ENCODE measurements around the gene DAZAP2.
"Not testable (repeated sequence)": the region's sequence is repeated elsewhere in the genome, so short reads cannot be mapped to it uniquely, and the experiment has no call there.

DAZAP2 gene

GRCh38 chr12:51270951-51271518, 32.4 kb downstream of the DAZAP2 start:
- H3K4me3 ChIP-seq (ENCODE audit: low read depth, low read length) = peak overlapping the region; percentile 64
- DNase-seq (ENCODE audit: low read depth, low spot score) = peak; percentile 86
- in situ Hi-C loops (cut with HindIII; ENCODE audit: low sequenced_read_pairs) = no loop called here
- no peak for TF ChIP-seq CTCF (IDR thresholded peaks at IDR 0.05; ENCODE audit: low read depth, low read length)

GRCh38 chr12:51272810-51273209, 34.2 kb downstream of the DAZAP2 start:
- in situ Hi-C loops (cut with HindIII; ENCODE audit: low sequenced_read_pairs); DNase-seq (ENCODE audit: low read depth, low spot score); H3K4me3 ChIP-seq (ENCODE audit: low read depth, low read length): not testable (repeated sequence)

- H3K4me3 ChIP-seq (ENCODE audit: low read depth, low read length) = no peak overlapping the region
- in situ Hi-C loops (cut with HindIII; ENCODE audit: low sequenced_read_pairs) = no loop called here
- no peak for DNase-seq (ENCODE audit: low read depth, low spot score)
- no peak for TF ChIP-seq CTCF (IDR thresholded peaks at IDR 0.05; ENCODE audit: low read depth, low read length)
Measured at GRCh38 chr12:51275088-51275487, 36.5 kb downstream of the DAZAP2 start.

GRCh38 chr12:51281202-51281924, 42.7 kb downstream of the DAZAP2 start:
- in situ Hi-C loops (cut with HindIII; ENCODE audit: low sequenced_read_pairs) = no loop called here
- no peak overlapping the region for H3K4me3 ChIP-seq (ENCODE audit: low read depth, low read length)
- DNase-seq (ENCODE audit: low read depth, low spot score) = peak; percentile 47

GRCh38 chr12:51285843-51286242, 47.2 kb downstream of the DAZAP2 start:
- in situ Hi-C loops (cut with HindIII; ENCODE audit: low sequenced_read_pairs) = no loop called here
- H3K4me3 ChIP-seq (ENCODE audit: low read depth, low read length) = no peak overlapping the region
- TF ChIP-seq CTCF (IDR thresholded peaks at IDR 0.05; ENCODE audit: low read depth, low read length) = no peak
- no peak for DNase-seq (ENCODE audit: low read depth, low spot score)

More at GRCh38 chr12:51281202-51281924, 42.7 kb downstream of the DAZAP2 start:
- no peak for TF ChIP-seq CTCF (IDR thresholded peaks at IDR 0.05; ENCODE audit: low read depth, low read length)

- DNase-seq (ENCODE audit: low read depth, low spot score); in situ Hi-C loops (cut with HindIII; ENCODE audit: low sequenced_read_pairs); H3K4me3 ChIP-seq (ENCODE audit: low read depth, low read length): not testable (repeated sequence)
Measured at GRCh38 chr12:51291603-51292513, 53.2 kb downstream of the DAZAP2 start.

Measured in astrocyte of the spinal cord (primary cell).